A204.1 (cell line): ENCODE data around the gene CPNE5.

Experiments used
- FAIRE-seq: peaks from 2 replicates; lab custom pipeline; 2012; peaks lifted over from hg19 to GRCh38; lab: Jason Lieb, UNC

The CPNE5 gene

GRCh38 chr6:36834576-36835341 is 4.5 kb downstream of the CPNE5 start:
- no peak for FAIRE-seq

GRCh38 chr6:36833182-36833789 is 6.0 kb downstream of the CPNE5 start:
- no peak for FAIRE-seq

- no peak for FAIRE-seq
Measured at GRCh38 chr6:36832313-36832712, 6.9 kb downstream of the CPNE5 start.

- FAIRE-seq: no peak
Measured at GRCh38 chr6:36830577-36830976, 8.7 kb downstream of the CPNE5 start.

GRCh38 chr6:36829919-36830544 is 9.2 kb downstream of the CPNE5 start:
- no peak for FAIRE-seq

- FAIRE-seq: no peak
Measured at GRCh38 chr6:36827261-36828079, 11.8 kb downstream of the CPNE5 start.

- FAIRE-seq: no peak
Measured at GRCh38 chr6:36826520-36827227, 12.6 kb downstream of the CPNE5 start.

- FAIRE-seq: no peak
Measured at GRCh38 chr6:36825994-36826393, 13.2 kb downstream of the CPNE5 start.

- no peak for FAIRE-seq
Measured at GRCh38 chr6:36825452-36825851, 13.8 kb downstream of the CPNE5 start.

GRCh38 chr6:36824253-36824652 is 15.0 kb downstream of the CPNE5 start:
- FAIRE-seq: no peak

GRCh38 chr6:36823421-36824096 is 15.7 kb downstream of the CPNE5 start:
- no peak for FAIRE-seq

GRCh38 chr6:36822506-36823269 is 16.6 kb downstream of the CPNE5 start:
- no peak for FAIRE-seq

- no peak for FAIRE-seq
Measured at GRCh38 chr6:36821581-36822335, 17.5 kb downstream of the CPNE5 start.

GRCh38 chr6:36820700-36821580 is 18.3 kb downstream of the CPNE5 start:
- no peak for FAIRE-seq

GRCh38 chr6:36818756-36819155 is 20.5 kb downstream of the CPNE5 start:
- FAIRE-seq: no peak

GRCh38 chr6:36817847-36818246 is 21.4 kb downstream of the CPNE5 start:
- FAIRE-seq: no peak

- FAIRE-seq: no peak
Measured at GRCh38 chr6:36817176-36817817, 21.9 kb downstream of the CPNE5 start.

- FAIRE-seq: no peak
Measured at GRCh38 chr6:36815962-36816735, 23.1 kb downstream of the CPNE5 start.
